Neural cell (in vitro differentiated cells): ENCODE measurements around the gene C2orf72. TPM values are rescaled to one million over a fixed set of nuclear protein-coding genes. Genes with fewer than 3 reads are reported as not detected.

Source experiments
- H2AFZ ChIP-seq: fragments of 200-600, 300-800 bp; sonication (generic), shearing (Covaris generic); 2 replicates; pipeline ENCODE4 v1.6.0; 2014; ENCODE audit warnings: low read depth, mild to moderate bottlenecking, antibody characterized with exemption, low read length, moderate library complexity
- H3F3A ChIP-seq: fragments of 200-600 bp; shearing (Covaris generic); 2 replicates; pipeline ENCODE4 v1.6.1; 2016; ENCODE audit warnings: mild to moderate bottlenecking, moderate library complexity, mixed read lengths, antibody characterized with exemption, low read length; ENCODE audit not compliant: insufficient read depth, poor library complexity, severe bottlenecking
- H3K27ac ChIP-seq: fragments of 200-600, 300-800 bp; sonication (generic), shearing (Covaris generic); 2 replicates; pipeline ENCODE4 v1.5.1; 2014; ENCODE audit warnings: mild to moderate bottlenecking, low read length, moderate library complexity
- H3K27me3 ChIP-seq: fragments of 300-800, 200-600 bp; sonication (generic), shearing (Covaris generic); 2 replicates; pipeline ENCODE4 v1.6.0; 2014; ENCODE audit warnings: mild to moderate bottlenecking, low read depth, low read length, moderate library complexity; ENCODE audit not compliant: insufficient read depth
- H3K36me3 ChIP-seq: fragments of 300-800, 200-600 bp; sonication (generic), shearing (Covaris generic); 2 replicates; pipeline ENCODE4 v1.5.1; 2014; ENCODE audit warnings: mild to moderate bottlenecking, antibody characterized with exemption, low read length, moderate library complexity; ENCODE audit not compliant: insufficient read depth
- H3K4me2 ChIP-seq: fragments of 300-800, 200-600 bp; sonication (generic), shearing (Covaris generic); 2 replicates; pipeline ENCODE4 v1.6.0; 2014; ENCODE audit warnings: mild to moderate bottlenecking, low read length
- H3K4me3 ChIP-seq: fragments of 300-800, 200-600 bp; sonication (generic), shearing (Covaris generic); 2 replicates; pipeline ENCODE4 v1.5.1; 2014; ENCODE audit warnings: mild to moderate bottlenecking, low read length, moderate library complexity
- H3K79me2 ChIP-seq: fragments of 200-600 bp; shearing (Covaris generic); replicated peaks from 2 replicates; pipeline ENCODE4 v1.6.0; 2014; ENCODE audit warnings: mild to moderate bottlenecking, low read length, moderate library complexity; ENCODE audit not compliant: insufficient read depth
- H3K9ac ChIP-seq: fragments of 300-800, 200-600 bp; sonication (generic), shearing (Covaris generic); 2 replicates; pipeline ENCODE4 v1.6.1; 2016; ENCODE audit warnings: mild to moderate bottlenecking, low read length, mixed read lengths
- H3K9me2 ChIP-seq: fragments of 200-600 bp; shearing (Covaris generic); 2 replicates; pipeline ENCODE4 v1.6.1; 2016; ENCODE audit warnings: mild to moderate bottlenecking, low read length, mixed read lengths; ENCODE audit not compliant: insufficient read depth
- H3K9me3 ChIP-seq: fragments of 200-600, 300-800 bp; sonication (generic), shearing (Covaris generic); 2 replicates; pipeline ENCODE4 v1.6.1; 2016; ENCODE audit warnings: mild to moderate bottlenecking, mixed run types, low read length, moderate library complexity, mixed read lengths
- H4K20me1 ChIP-seq: fragments of 200-600 bp; shearing (Covaris generic); 2 replicates; pipeline ENCODE4 v1.6.1; 2016; ENCODE audit warnings: mild to moderate bottlenecking, mixed run types; ENCODE audit not compliant: insufficient read depth
- CTCF ChIP-seq: fragments of 450-650 bp; IDR thresholded peaks from 2 replicates; pipeline ENCODE4 v1.5.1; 2014; ENCODE audit warnings: antibody characterized with exemption, mild to moderate bottlenecking, moderate library complexity; ENCODE audit not compliant: poor library complexity, severe bottlenecking
- EP300 ChIP-seq: fragments of 450-650 bp; conservative IDR thresholded peaks from 2 replicates; pipeline ENCODE4 v1.6.1; 2014; ENCODE audit warnings: antibody characterized with exemption, mild to moderate bottlenecking, moderate library complexity; ENCODE audit not compliant: poor library complexity, severe bottlenecking
- EZH2 ChIP-seq: fragments of 200-600, 300-800 bp; shearing (Covaris generic), sonication (generic); IDR thresholded peaks from 2 replicates; pipeline ENCODE4 v1.6.1; 2014; ENCODE audit warnings: antibody characterized with exemption, low read length, borderline replicate concordance, mild to moderate bottlenecking; ENCODE audit not compliant: insufficient read depth, poor library complexity, severe bottlenecking
- MXI1 ChIP-seq: fragments of 450-650 bp; conservative IDR thresholded peaks from 2 replicates; pipeline ENCODE4 v1.6.1; 2014; ENCODE audit warnings: antibody characterized with exemption, mild to moderate bottlenecking; ENCODE audit not compliant: poor library complexity, severe bottlenecking
- POLR2AphosphoS5 ChIP-seq: IDR thresholded peaks from 2 replicates; pipeline ENCODE4 v1.6.1; 2012
- RAD21 ChIP-seq: fragments of 450-650 bp; conservative IDR thresholded peaks from 2 replicates; pipeline ENCODE4 v1.6.1; 2014; ENCODE audit warnings: antibody characterized with exemption, mild to moderate bottlenecking, moderate library complexity
- REST ChIP-seq: IDR thresholded peaks from 2 replicates; pipeline ENCODE4 v1.6.1; 2012; ENCODE audit warnings: borderline replicate concordance
- SMC3 ChIP-seq: fragments of 450-650 bp; conservative IDR thresholded peaks from 2 replicates; pipeline ENCODE4 v1.6.1; 2014; ENCODE audit warnings: antibody characterized with exemption, mild to moderate bottlenecking, moderate library complexity; ENCODE audit not compliant: poor library complexity
- TAF1 ChIP-seq: IDR thresholded peaks from 2 replicates; pipeline ENCODE4 v1.6.1; 2012; ENCODE audit warnings: low read depth
- polyA plus RNA-seq: library from polyadenylated mRNA; depleted of rRNA; stranded (reverse); fragments of >200 nt; gene quantifications from 2 replicates; pipeline ENCODE4 v1.2.3, GENCODE V29; 2014

C2orf72 gene
- polyA plus RNA-seq, 1 donor from 2014 or later: 37.7 TPM

- Histone ChIP-seq H4K20me1 (no peaks in the 10 kb centered on the region), H3K9me2 (no peaks in the 10 kb centered on the region), H3K4me2 (no peak overlapping the region), H3K27ac (no peak overlapping the region), H3F3A (no peaks in the 10 kb centered on the region), H3K9ac (no peak overlapping the region), H3K4me3 (no peak overlapping the region), H3K36me3 (no peaks in the 10 kb centered on the region), H3K79me2 (no peaks in the 10 kb centered on the region), H2AFZ (no peak overlapping the region), H3K9me3 (no peaks in the 10 kb centered on the region), H3K27me3 (no peaks in the 10 kb centered on the region)
- TF ChIP-seq MXI1 (no peak), EP300 (no peak), POLR2AphosphoS5 (no peak), TAF1 (no peak), CTCF (no peak), REST (no peak), RAD21 (no peak), EZH2 (no peak), SMC3 (no peak)
Observed at GRCh38 chr2:231009236-231009919, 27.9 kb upstream of the C2orf72 start.

GRCh38 chr2:231010201-231010730, 27.1 kb upstream of the C2orf72 start:
- Histone ChIP-seq H3K4me3 (no peak overlapping the region), H3K27me3 (no peaks in the 10 kb centered on the region), H4K20me1 (no peaks in the 10 kb centered on the region), H2AFZ (no peak overlapping the region), H3K9ac (no peak overlapping the region), H3K79me2 (no peaks in the 10 kb centered on the region), H3F3A (no peaks in the 10 kb centered on the region), H3K9me3 (no peaks in the 10 kb centered on the region), H3K36me3 (no peaks in the 10 kb centered on the region), H3K27ac (no peak overlapping the region), H3K9me2 (no peaks in the 10 kb centered on the region), H3K4me2 (no peak overlapping the region)
- TF ChIP-seq RAD21 (no peak), EP300 (no peak), SMC3 (no peak), REST (no peak), EZH2 (no peak), TAF1 (no peak), CTCF (no peak), MXI1 (no peak), POLR2AphosphoS5 (no peak)
